ENCODE results near the gene PCDHGB6. TPM values are rescaled to one million over a fixed set of nuclear protein-coding genes. Genes with fewer than 3 reads are reported as not detected.
"Not testable (repeated sequence)": the region's sequence is repeated elsewhere in the genome, so short reads cannot be mapped to it uniquely, and the experiment has no call there.

The PCDHGB6 gene
- total and polyA plus RNA-seq, 2 donors (not counting 3 experiments of a cell fraction or from before 2014, with no cell fraction given) = 2.3 to 4.8 TPM

DNA sequence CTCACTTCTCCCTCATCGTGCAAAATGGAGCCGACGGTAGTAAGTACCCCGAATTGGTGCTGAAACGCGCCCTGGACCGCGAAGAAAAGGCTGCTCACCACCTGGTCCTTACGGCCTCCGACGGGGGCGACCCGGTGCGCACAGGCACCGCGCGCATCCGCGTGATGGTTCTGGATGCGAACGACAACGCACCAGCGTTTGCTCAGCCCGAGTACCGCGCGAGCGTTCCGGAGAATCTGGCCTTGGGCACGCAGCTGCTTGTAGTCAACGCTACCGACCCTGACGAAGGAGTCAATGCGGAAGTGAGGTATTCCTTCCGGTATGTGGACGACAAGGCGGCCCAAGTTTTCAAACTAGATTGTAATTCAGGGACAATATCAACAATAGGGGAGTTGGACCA is 23.5 kb downstream of the PCDHGB6 start:
- Histone ChIP-seq H3K79me2 (ENCODE audit: control insufficient read depth, insufficient read depth, low read length) (no peaks in the 10 kb centered on the region), H3K9ac (replicated peaks; ENCODE audit: extremely low read depth, insufficient read depth, low read length) (no peak overlapping the region), H3K9me1 (replicated peaks; ENCODE audit: control insufficient read depth, extremely low read depth, insufficient read depth, low read length) (no peaks in the 10 kb centered on the region), H3K4me3 (replicated peaks in 1 of 3; ENCODE audit: insufficient read depth in 1 of 3, low read depth in 1 of 3, low read length in 3 of 3) (peak overlapping the region in 2 of 3 experiments; percentile 40 to 67), H3K27ac (ENCODE audit: insufficient read depth, low read depth, low read length) (no peak overlapping the region), H4K20me1 (replicated peaks; ENCODE audit: control insufficient read depth, extremely low read depth, insufficient read depth, low read length) (no peaks in the 10 kb centered on the region), H3K36me3 (ENCODE audit: control insufficient read depth in 2 of 2, extremely low read depth in 1 of 2, insufficient read depth in 2 of 2, low read length in 2 of 2) (no peaks in the 10 kb centered on the region), H3K4me1 (ENCODE audit: control insufficient read depth, extremely low read depth, insufficient read depth, low read length) (peaks cover 17% of the 10 kb centered on the region), H3K4me2 (ENCODE audit: insufficient read depth, low read length) (peak overlapping the region; percentile 93), H2AFZ (ENCODE audit: low read depth, low read length) (peak overlapping the region; percentile 86), H3K9me3 (replicated peaks; ENCODE audit: control insufficient read depth, insufficient read depth, low read length) (no peaks in the 10 kb centered on the region), H3K27me3 (ENCODE audit: control insufficient read depth in 2 of 2, insufficient read depth in 2 of 2, low read length in 2 of 2) (peaks cover 25 to 40% of the 10 kb centered on the region in 2 experiments)
- no TSS peak for BruUV-seq (replicated peaks)
- dilution Hi-C loops (cut with MboI; ENCODE audit: extremely low pct_ligation_motif_present, low sequenced_read_pairs) (no loop called here), intact Hi-C loops (cut with micrococcal nuclease) (no loop called here)
- DNase-seq (ENCODE audit: low read depth, low spot score) = peak; percentile 33
- no peak for FAIRE-seq
- TF ChIP-seq EZH2 (IDR thresholded peaks at IDR 0.05; ENCODE audit: borderline replicate concordance, low read depth, low read length, severe bottlenecking) = no peak
- CTCF ChIA-PET = interaction anchor here (1.2 to 6.8 kb wide), 26 partner anchors 10 to 239 kb away, joined by 3 to 308 read pairs (median 20); partner anchors contain the start of genes PCDHB10, PCDHGA10, PCDHGA11 and PCDHGA3
- POLR2A ChIA-PET = interaction anchor here (1.1 to 1.9 kb wide), 2 partner anchors 127 to 133 kb away, joined by 3 to 10 read pairs; no protein-coding TSS in a partner anchor

- H3K9me3 ChIP-seq (replicated peaks; ENCODE audit: control insufficient read depth, insufficient read depth, low read length); POLR2A ChIA-PET; dilution Hi-C loops (cut with MboI; ENCODE audit: extremely low pct_ligation_motif_present, low sequenced_read_pairs); BruUV-seq (replicated peaks); H4K20me1 ChIP-seq (replicated peaks; ENCODE audit: control insufficient read depth, extremely low read depth, insufficient read depth, low read length); intact Hi-C loops (cut with micrococcal nuclease); H3K9me1 ChIP-seq (replicated peaks; ENCODE audit: control insufficient read depth, extremely low read depth, insufficient read depth, low read length); H3K4me3 ChIP-seq (replicated peaks in 1 of 3; ENCODE audit: insufficient read depth in 1 of 3, low read depth in 1 of 3, low read length in 3 of 3); H3K36me3 ChIP-seq (ENCODE audit: control insufficient read depth in 2 of 2, extremely low read depth in 1 of 2, insufficient read depth in 2 of 2, low read length in 2 of 2); H3K79me2 ChIP-seq (ENCODE audit: control insufficient read depth, insufficient read depth, low read length); H2AFZ ChIP-seq (ENCODE audit: low read depth, low read length); DNase-seq (ENCODE audit: low read depth, low spot score); H3K9ac ChIP-seq (replicated peaks; ENCODE audit: extremely low read depth, insufficient read depth, low read length); FAIRE-seq; H3K27ac ChIP-seq (ENCODE audit: insufficient read depth, low read depth, low read length): not testable (repeated sequence)
- H3K27me3 ChIP-seq (ENCODE audit: control insufficient read depth in 2 of 2, insufficient read depth in 2 of 2, low read length in 2 of 2) = peaks cover 20 to 32% of the 10 kb centered on the region in 2 experiments
- peaks cover 17% of the 10 kb centered on the region for H3K4me1 ChIP-seq (ENCODE audit: control insufficient read depth, extremely low read depth, insufficient read depth, low read length)
- CTCF ChIA-PET = interaction anchor here (1.2 to 6.8 kb wide), 8 partner anchors 11 to 131 kb away, joined by 3 to 308 read pairs (median 63); partner anchors contain the start of genes PCDHGA11, PCDHGB7 and PCDHGC4
- H3K4me2 ChIP-seq (ENCODE audit: insufficient read depth, low read length) = peak overlapping the region; percentile 93
These were observed 24.5 kb downstream of the PCDHGB6 start for GRCh38 chr5:141432308-141432707.

GRCh38 chr5:141432726-141433125 is 24.9 kb downstream of the PCDHGB6 start:
- H3K9me3 ChIP-seq (replicated peaks; ENCODE audit: control insufficient read depth, insufficient read depth, low read length); POLR2A ChIA-PET; dilution Hi-C loops (cut with MboI; ENCODE audit: extremely low pct_ligation_motif_present, low sequenced_read_pairs); H3K79me2 ChIP-seq (ENCODE audit: control insufficient read depth, insufficient read depth, low read length); intact Hi-C loops (cut with micrococcal nuclease); H3K36me3 ChIP-seq (ENCODE audit: control insufficient read depth in 2 of 2, extremely low read depth in 1 of 2, insufficient read depth in 2 of 2, low read length in 2 of 2); DNase-seq (ENCODE audit: low read depth, low spot score); H3K27ac ChIP-seq (ENCODE audit: insufficient read depth, low read depth, low read length); H3K9ac ChIP-seq (replicated peaks; ENCODE audit: extremely low read depth, insufficient read depth, low read length); H3K9me1 ChIP-seq (replicated peaks; ENCODE audit: control insufficient read depth, extremely low read depth, insufficient read depth, low read length); H3K4me3 ChIP-seq (replicated peaks in 1 of 3; ENCODE audit: insufficient read depth in 1 of 3, low read depth in 1 of 3, low read length in 3 of 3); H2AFZ ChIP-seq (ENCODE audit: low read depth, low read length); BruUV-seq (replicated peaks); H3K4me2 ChIP-seq (ENCODE audit: insufficient read depth, low read length); H4K20me1 ChIP-seq (replicated peaks; ENCODE audit: control insufficient read depth, extremely low read depth, insufficient read depth, low read length); FAIRE-seq: not testable (repeated sequence)
- CTCF ChIA-PET = interaction anchor here (1.2 to 6.8 kb wide), 6 partner anchors 11 to 131 kb away, joined by 3 to 308 read pairs (median 125); partner anchors contain the start of genes PCDHGA11 and PCDHGB7
- Histone ChIP-seq H3K4me1 (ENCODE audit: control insufficient read depth, extremely low read depth, insufficient read depth, low read length) (peaks cover 17% of the 10 kb centered on the region), H3K27me3 (ENCODE audit: control insufficient read depth in 2 of 2, insufficient read depth in 2 of 2, low read length in 2 of 2) (peaks cover 17 to 28% of the 10 kb centered on the region in 2 experiments)
